Mesothelial cell of epicardium (in vitro differentiated cells): ENCODE data around the gene CYP11A1. TPM values are rescaled to one million over a fixed set of nuclear protein-coding genes. Genes with fewer than 3 reads are reported as not detected.

ENCODE experiments used
- DNase-seq, 2 experiments: peaks; one replicate each; pipeline ENCODE4 v3.0.0; 2021; ENCODE audit warnings: low spot score in 2 of 2; ENCODE audit not compliant: unreplicated experiment in 2 of 2
- H3K27ac Mint-ChIP-seq: 2 replicates; pipeline ENCODE4 v1.8.0; 2021; ENCODE audit warnings: mixed read lengths
- H3K27me3 Mint-ChIP-seq: 2 replicates; pipeline ENCODE4 v1.8.0; 2021; ENCODE audit warnings: low read depth, mixed read lengths
- H3K36me3 Mint-ChIP-seq: 2 replicates; pipeline ENCODE4 v1.8.0; 2021; ENCODE audit warnings: mixed read lengths
- H3K4me1 Mint-ChIP-seq: 2 replicates; pipeline ENCODE4 v1.8.0; 2021; ENCODE audit warnings: mixed read lengths
- H3K4me3 Mint-ChIP-seq: 2 replicates; pipeline ENCODE4 v1.8.0; 2021; ENCODE audit warnings: mild to moderate bottlenecking, moderate library complexity, mixed read lengths
- H3K9me3 Mint-ChIP-seq: 2 replicates; pipeline ENCODE4 v1.8.0; 2021; ENCODE audit warnings: mixed read lengths
- CTCF ChIP-seq: fragments of 200-600 bp; sonication (generic); IDR thresholded peaks from one replicate; pipeline ENCODE4 v1.5.0; 2021; ENCODE audit warnings: antibody characterized with exemption; ENCODE audit not compliant: unreplicated experiment
- total RNA-seq: library from RNA; stranded (reverse); gene quantifications from 3 replicates; pipeline ENCODE4 v1.2.1, GENCODE V29; 2021

The CYP11A1 gene
- total RNA-seq, 1 donor from 2014 or later, result 7.0 TPM

GRCh38 chr15:74413350-74414080, 46.1 kb upstream of the CYP11A1 start:
- no peak overlapping the region for H3K27ac Mint-ChIP-seq
- H3K4me3 Mint-ChIP-seq, result no peak overlapping the region
- DNase-seq, result no peak
- peaks cover 2% of the 10 kb centered on the region for H3K4me1 Mint-ChIP-seq
- H3K27me3 Mint-ChIP-seq, result no peaks in the 10 kb centered on the region
- no peaks in the 10 kb centered on the region for H3K9me3 Mint-ChIP-seq
- no peak for TF ChIP-seq CTCF
- no peaks in the 10 kb centered on the region for H3K36me3 Mint-ChIP-seq

DNA sequence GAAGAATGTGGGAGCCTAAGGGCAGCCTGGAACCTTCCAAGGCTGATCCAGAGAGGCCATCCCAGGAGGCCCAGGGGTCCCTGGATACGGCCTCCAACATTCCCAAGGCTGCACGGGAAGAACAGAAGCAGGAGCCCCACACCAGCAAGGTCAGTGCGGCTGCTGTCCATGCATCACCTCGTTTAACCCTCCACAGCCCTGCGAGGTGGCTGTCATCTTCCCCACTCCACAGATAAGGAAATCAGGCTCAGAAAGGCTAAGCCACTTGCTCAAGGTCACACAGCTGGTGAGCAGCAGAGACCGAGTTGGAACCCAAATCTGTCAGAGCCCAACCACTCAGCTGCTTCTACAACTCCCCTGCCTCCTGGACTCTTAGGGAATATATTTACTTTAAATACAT, 44.7 kb upstream of the CYP11A1 start:
- no peaks in the 10 kb centered on the region for H3K27me3 Mint-ChIP-seq
- TF ChIP-seq CTCF, result no peak
- H3K27ac Mint-ChIP-seq, result no peak overlapping the region
- H3K9me3 Mint-ChIP-seq, result no peaks in the 10 kb centered on the region
- H3K36me3 Mint-ChIP-seq, result no peaks in the 10 kb centered on the region
- peaks cover 10% of the 10 kb centered on the region for H3K4me1 Mint-ChIP-seq
- no peak overlapping the region for H3K4me3 Mint-ChIP-seq
- DNase-seq, result no peak

DNA sequence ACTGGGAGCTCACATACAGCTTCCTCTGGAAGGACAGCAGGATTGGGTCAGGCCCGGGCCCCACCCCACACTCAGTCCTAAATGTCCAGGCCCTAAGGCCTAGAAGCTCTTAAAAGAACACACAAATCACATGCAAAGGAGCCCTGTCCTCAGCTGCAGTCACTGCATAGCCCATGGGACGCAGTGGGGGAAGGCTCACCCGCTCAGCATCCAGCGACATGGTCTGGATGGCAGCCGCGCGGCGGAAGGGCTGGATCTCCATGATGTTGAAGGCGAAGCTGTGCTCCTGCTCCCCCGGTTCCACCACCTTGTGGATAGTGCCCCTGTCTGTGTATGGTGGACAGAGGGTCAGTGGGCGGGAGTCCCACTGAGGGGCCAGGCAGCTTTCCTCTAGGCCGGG, 44.2 kb upstream of the CYP11A1 start:
- H3K27ac Mint-ChIP-seq, result no peak overlapping the region

GRCh38 chr15:74410502-74410901, 43.1 kb upstream of the CYP11A1 start:
- no peaks in the 10 kb centered on the region for H3K9me3 Mint-ChIP-seq
- H3K4me3 Mint-ChIP-seq, result no peak overlapping the region
- DNase-seq, result no peak
- H3K27ac Mint-ChIP-seq, result no peak overlapping the region
- H3K36me3 Mint-ChIP-seq, result no peaks in the 10 kb centered on the region
- TF ChIP-seq CTCF, result no peak
- peaks cover 20% of the 10 kb centered on the region for H3K4me1 Mint-ChIP-seq
- no peaks in the 10 kb centered on the region for H3K27me3 Mint-ChIP-seq

More for the DNA sequence above, 44.2 kb upstream of the CYP11A1 start:
- H3K36me3 Mint-ChIP-seq, result no peaks in the 10 kb centered on the region
- no peaks in the 10 kb centered on the region for H3K9me3 Mint-ChIP-seq
- no peak for DNase-seq
- no peak for TF ChIP-seq CTCF
- peaks cover 15% of the 10 kb centered on the region for H3K4me1 Mint-ChIP-seq
- no peaks in the 10 kb centered on the region for H3K27me3 Mint-ChIP-seq
- H3K4me3 Mint-ChIP-seq, result no peak overlapping the region

DNA sequence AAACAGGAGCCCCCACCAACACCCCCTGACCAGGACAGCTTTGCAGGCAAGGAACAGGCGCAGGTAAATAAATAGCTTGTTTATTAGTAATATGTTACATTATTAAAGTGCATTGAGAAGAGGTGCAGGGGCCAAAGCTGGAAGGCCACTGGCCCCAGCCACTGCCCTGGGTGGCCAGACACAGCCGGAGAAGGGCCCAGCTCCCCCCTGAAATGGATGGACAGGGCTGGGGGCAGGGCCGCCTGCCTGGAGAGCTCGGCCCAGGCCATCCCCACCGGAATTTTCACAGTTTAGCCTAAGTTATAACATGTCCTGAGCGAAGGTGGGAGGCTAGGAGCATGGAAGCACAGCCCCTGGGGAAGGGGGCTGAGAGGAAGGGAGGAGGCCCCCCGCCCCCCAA, 41.8 kb upstream of the CYP11A1 start:
- Mint-ChIP-seq H3K36me3 (no peaks in the 10 kb centered on the region), H3K4me1 (peaks cover 21% of the 10 kb centered on the region), H3K27ac (no peak overlapping the region), H3K4me3 (no peak overlapping the region), H3K27me3 (no peaks in the 10 kb centered on the region), H3K9me3 (no peaks in the 10 kb centered on the region)
- no peak for DNase-seq
- TF ChIP-seq CTCF, result no peak

DNA sequence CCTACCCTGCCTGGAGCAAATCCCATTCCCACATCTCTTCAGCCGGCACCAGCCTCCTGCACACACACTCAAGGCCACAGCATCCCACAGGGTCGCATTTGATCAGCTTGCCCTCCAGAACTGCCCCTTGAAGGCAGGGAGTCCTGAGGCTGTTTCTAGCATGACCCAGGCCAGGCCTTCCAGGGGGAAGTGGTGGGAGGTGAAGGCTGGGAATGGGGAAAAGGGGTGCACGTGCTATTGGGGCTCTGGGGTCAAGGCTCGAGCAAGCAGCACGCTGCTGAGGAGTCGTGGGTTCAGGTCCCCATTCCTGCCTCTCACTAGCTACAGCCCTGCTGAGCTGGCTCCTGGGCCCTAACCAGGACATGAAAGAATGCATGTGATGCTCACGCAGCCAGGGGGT, 41.4 kb upstream of the CYP11A1 start:
- H3K27ac Mint-ChIP-seq, result no peak overlapping the region
- H3K4me1 Mint-ChIP-seq, result peaks cover 26% of the 10 kb centered on the region
- H3K4me3 Mint-ChIP-seq, result no peak overlapping the region
- no peaks in the 10 kb centered on the region for H3K9me3 Mint-ChIP-seq
- no peak for TF ChIP-seq CTCF
- no peaks in the 10 kb centered on the region for H3K27me3 Mint-ChIP-seq
- no peak for DNase-seq
- H3K36me3 Mint-ChIP-seq, result no peaks in the 10 kb centered on the region
